NCI-H526 treated with DMSO at 0.1 percent for 48 hours (cell line): ENCODE data around the gene CACNA1C.

ENCODE experiments used
- DNase-seq: peaks from one replicate; lab custom pipeline; 2025; lab: John Stamatoyannopoulos, UW

Gene CACNA1C

DNA sequence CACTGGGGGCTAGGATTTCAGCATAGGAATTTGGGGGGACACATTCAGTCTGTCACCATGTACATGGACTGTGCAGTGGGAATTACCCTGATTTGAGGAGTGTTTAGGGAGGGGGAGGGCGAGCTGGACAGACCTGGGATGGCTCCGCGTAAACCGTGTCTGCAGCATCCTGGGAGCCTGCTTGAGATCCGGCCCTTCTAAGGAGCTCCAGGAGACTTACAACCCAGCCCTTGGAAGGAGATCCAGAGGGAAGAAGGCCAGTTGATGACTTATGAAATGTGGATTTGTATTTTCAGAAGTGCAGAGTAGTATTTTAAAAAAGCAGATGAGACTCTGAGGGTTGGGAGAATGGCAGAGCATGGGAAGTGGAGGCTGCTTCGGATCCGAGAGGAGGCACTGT lies 153.2 kb downstream of the CACNA1C start:
- no peak for DNase-seq

DNA sequence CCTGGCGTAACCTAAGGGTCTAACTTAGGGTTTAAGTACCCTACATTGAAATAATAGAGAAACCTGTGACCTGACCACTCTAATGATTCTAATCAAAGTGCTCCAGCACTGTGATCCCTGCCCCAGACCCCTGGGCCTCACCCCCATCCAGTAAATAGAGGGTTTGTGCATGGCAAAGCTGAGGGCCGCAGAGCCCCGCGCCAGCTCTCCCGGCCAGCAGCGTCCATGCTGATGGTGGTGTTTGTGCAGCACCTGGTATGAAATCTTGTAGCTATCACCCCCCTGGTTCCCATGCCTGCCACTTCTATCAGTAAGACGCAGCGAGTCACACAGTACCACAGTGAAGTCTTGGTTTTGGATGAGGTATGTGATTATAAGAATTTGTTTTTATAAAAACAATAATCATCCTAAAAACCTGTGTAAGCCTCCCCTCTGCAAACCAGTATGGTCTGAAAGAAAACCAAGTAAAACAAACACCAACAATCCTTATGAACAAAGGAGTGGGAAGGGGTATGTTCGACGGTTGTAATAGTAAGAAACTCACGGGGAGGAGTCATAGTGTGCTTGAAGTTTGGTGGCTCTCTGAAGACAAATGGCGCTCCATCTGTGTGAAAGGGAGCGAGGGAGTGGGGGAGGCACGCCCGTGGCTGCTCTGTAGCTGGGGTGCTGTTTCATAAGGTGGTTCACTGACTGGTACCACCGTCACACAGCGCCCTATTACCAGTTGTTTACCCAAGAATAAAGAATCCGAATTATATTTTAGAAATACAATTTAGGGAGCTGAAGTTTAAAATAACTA lies 156.2 kb downstream of the CACNA1C start:
- no peak for DNase-seq

DNA sequence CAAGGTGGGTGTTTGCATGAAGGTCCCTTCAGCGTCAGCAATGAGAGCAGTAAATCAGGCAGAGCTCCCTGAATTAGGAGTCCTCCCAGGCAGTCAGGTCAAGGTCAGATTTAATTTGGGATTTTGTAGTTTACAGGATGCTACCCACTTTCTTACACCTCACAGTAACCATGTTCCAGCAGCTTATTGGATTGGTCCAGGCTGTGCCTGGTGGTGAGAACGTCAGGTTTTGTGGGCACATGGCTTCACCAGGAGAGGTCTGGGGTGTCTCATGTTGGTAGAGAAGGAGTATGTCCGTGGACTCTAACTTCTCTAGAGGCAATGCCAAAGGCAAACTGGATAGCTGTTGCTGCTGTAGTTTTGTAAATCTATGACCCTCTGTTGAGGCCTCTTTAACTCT lies 158.3 kb downstream of the CACNA1C start:
- no peak for DNase-seq

- no peak for DNase-seq
Measured at GRCh38 chr12:2212537-2212936, 159.8 kb downstream of the CACNA1C start.

GRCh38 chr12:2212971-2213869 lies 160.4 kb downstream of the CACNA1C start:
- peak; percentile 45 for DNase-seq

GRCh38 chr12:2214411-2214810 lies 161.6 kb downstream of the CACNA1C start:
- no peak for DNase-seq

- DNase-seq: no peak
Measured at GRCh38 chr12:2215709-2216560, 163.1 kb downstream of the CACNA1C start.

- no peak for DNase-seq
Measured at GRCh38 chr12:2218706-2219105, 165.9 kb downstream of the CACNA1C start.

- DNase-seq: no peak
Measured at GRCh38 chr12:2221030-2221621, 168.3 kb downstream of the CACNA1C start.

DNA sequence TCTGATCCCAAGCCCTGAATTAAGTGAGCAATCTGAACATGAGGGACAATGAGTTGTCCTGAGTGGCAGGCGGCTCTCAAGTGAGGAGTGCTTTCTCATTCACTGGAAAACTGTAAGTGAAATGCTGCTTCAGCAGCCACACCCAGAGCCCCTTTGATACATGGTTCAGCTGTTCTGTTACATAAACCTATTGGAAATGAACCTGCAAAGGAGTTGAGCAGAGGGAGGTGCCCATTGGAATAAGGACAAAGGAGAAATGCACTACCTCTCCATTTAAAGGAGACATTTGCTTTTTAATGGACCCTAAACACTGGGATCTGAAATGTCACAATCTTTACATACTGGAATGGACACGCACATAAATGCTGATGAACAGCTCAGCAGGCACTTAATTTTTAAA lies 169.9 kb downstream of the CACNA1C start:
- no peak for DNase-seq

GRCh38 chr12:2224961-2225360 lies 172.2 kb downstream of the CACNA1C start:
- DNase-seq: no peak

- DNase-seq: no peak
Measured at GRCh38 chr12:2225696-2226095, 172.9 kb downstream of the CACNA1C start.

DNA sequence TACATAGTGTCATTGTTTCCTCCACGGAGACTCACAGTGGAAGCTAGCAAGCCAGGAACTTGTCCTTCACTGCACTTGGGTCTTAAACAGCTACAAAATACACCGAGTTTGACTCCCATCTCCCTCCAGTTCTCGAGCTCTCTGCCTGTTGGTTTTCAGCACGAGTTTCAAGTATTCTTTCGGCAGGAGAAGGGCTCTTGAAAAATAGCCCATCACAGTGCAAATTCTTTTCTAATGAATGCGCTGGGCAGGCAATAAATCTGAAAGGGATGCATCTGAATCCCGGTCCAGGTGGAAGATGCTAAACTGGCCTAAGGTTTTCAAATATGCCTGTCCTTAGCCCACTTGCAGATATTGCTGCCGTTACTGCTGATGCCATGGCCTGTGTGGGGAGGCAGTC lies 173.9 kb downstream of the CACNA1C start:
- DNase-seq: no peak

DNA sequence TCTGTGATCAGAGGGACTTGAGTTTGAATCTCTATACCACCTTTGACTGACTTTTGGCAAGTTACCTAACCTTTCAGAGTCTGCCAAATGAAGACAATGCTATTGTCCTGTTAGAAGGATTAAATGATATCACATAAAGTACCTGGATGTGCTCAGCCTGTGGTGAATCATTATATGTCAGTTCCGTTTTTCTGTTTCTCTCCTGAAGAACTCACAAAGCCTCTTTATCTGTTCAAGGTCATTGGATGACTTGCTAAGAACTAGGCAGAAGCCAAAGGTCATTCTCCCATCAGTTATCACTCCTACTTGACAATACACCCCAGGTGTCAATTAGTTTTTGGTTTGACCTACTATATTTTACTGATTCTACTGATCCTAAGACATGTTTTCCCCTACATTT lies 174.6 kb downstream of the CACNA1C start:
- DNase-seq: no peak

- no peak for DNase-seq
Measured at GRCh38 chr12:2228535-2228934, 175.7 kb downstream of the CACNA1C start.

GRCh38 chr12:2229661-2230539 lies 177.1 kb downstream of the CACNA1C start:
- DNase-seq: no peak

DNA sequence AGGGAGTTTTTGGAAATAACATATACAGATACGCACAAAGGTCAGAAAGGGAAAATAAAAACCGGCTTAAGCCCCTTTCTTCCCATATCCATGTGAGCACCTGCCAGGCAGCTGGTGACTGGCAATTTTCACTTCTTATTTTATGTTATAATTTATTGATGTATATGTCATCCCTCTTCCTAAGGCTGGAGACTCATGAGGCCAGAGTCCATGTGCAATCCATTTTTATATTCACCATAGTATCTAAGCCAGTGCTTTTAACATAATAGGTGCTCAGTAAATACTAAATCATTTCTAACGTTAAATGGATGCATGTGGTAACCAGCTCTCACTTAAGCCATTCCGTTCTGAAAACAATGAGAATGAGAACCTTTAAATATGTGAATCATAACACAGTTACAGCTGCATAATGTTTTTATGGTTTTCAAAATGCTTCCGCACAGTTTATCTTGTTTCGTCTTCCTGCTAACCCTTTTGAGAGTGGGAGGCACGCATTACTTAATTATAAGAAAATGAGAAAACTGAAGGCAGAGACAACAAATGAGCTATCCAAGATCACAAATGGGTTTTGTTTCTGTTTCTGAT lies 178.3 kb downstream of the CACNA1C start:
- no peak for DNase-seq

DNA sequence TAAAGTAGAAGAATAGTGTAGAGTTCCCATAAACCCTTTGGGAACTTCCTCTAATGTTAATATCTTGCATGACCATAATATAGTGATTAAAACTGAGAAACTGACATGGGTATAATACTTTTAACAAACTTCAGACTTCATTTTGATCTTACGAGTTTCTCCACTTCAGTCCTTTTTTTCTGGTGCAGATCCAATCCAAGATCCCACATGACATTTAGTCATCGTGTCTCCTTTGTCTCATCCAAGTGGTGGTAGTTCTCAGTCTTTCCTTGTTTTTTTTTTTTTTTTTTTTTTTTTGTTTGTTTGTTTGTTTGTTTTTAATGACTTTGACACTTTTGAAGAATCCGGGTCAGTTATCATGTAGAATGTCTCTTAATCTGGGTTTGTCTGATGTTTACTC lies 179.2 kb downstream of the CACNA1C start:
- no peak for DNase-seq

DNA sequence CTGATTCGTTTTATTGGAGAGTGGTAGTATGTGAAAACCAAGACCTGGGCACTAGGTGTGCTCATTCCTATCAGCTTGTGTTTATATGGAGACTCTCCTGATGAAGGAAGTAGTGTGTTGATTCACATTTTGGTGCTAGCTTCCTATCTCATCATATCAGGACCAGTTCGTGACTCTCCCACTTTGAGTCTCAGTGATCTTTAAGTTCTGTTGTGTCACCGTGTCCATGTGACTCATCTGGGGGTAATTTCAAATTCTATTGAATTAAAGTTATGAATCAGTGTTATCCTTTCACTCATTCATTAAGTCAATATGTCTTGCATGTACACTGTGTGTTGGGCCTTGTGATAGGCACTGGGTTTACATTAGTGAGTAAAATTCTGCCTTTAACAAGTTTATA lies 180.2 kb downstream of the CACNA1C start:
- no peak for DNase-seq

GRCh38 chr12:2234091-2234490 lies 181.3 kb downstream of the CACNA1C start:
- no peak for DNase-seq
